Esophagus muscularis mucosa (tissue), 4 donors: Measurements from ENCODE around the gene TBC1D17. TPM values are rescaled to one million over a fixed set of nuclear protein-coding genes. Genes with fewer than 3 reads are reported as not detected.

Experiments used
- DNase-seq: peaks from one replicate; pipeline ENCODE4 v3.0.0-alpha.2; 2017; ENCODE audit errors: extremely low spot score
- H3K27ac ChIP-seq, 4 donors: fragments of 200-600 bp; sonication (generic); replicated peaks in 1 of 4; 1 replicate in 3 of 4; 2 replicates in 1 of 4; pipeline ENCODE4 v1.5.1; 2016 to 2019; ENCODE audit warnings: mild to moderate bottlenecking in 1 of 4
- H3K27me3 ChIP-seq, 4 donors: fragments of 200-600 bp; sonication (generic); one replicate each; pipeline versions ENCODE4 v1.5.1 to v1.6.0; 2016 to 2019
- H3K36me3 ChIP-seq, 4 donors: fragments of 200-600 bp; sonication (generic); one replicate each; pipeline ENCODE4 v1.5.1; 2016 to 2019
- H3K4me1 ChIP-seq, 4 donors: fragments of 200-600 bp; sonication (generic); one replicate each; pipeline ENCODE4 v1.5.1; 2016 to 2019
- H3K4me3 ChIP-seq, 4 donors: fragments of 200-600 bp; sonication (generic); 1 replicate in 2 of 4; 2 replicates in 2 of 4; pipeline ENCODE4 v1.5.1; 2016 to 2019; ENCODE audit warnings: mild to moderate bottlenecking in 4 of 4, moderate library complexity in 1 of 4
- H3K9me3 ChIP-seq, 4 donors: fragments of 200-600 bp; sonication (generic); 1 replicate in 3 of 4; 2 replicates in 1 of 4; pipeline ENCODE4 v1.5.1; 2016 to 2019
- EP300 ChIP-seq: sonication (generic); formaldehyde crosslinking; IDR thresholded peaks from one replicate; pipeline ENCODE4 v1.6.1; 2017; ENCODE audit warnings: antibody characterized with exemption
- POLR2A ChIP-seq: fragments of 450-650 bp; IDR thresholded peaks from one replicate; pipeline ENCODE4 v1.6.1; 2017; ENCODE audit warnings: antibody characterized with exemption, moderate library complexity, mild to moderate bottlenecking, low read depth
- POLR2AphosphoS5 ChIP-seq, 2 donors: sonication (generic); formaldehyde crosslinking; IDR thresholded peaks; one replicate each; pipeline ENCODE4 v1.6.1; 2017; ENCODE audit warnings: antibody characterized with exemption in 2 of 2
- WGBS: methylation state at CpG from one replicate; pipeline ENCODE4 v1.1.5; 2018; 5-methylcytosine and 5-hydroxymethylcytosine counted together
- intact Hi-C: fragments of 100-400 bp; cut with DNase I; formaldehyde crosslinking; loops from one replicate; pipeline ENCODE4 v1.15.1; 2023
- total RNA-seq, 4 donors: library from RNA; depleted of rRNA; stranded (reverse); fragments of >200 nt; gene quantifications; one replicate each; pipeline versions ENCODE4 v1.1.0 to v1.2.1, GENCODE V29; 2016
- TF ChIP-seq, protein P1 (sequence below), 3 experiments: fragments of 200-600 bp in 2 of 3; fragments of 450-650 bp in 1 of 3; sonication (generic) in 2 of 3; IDR thresholded peaks; one replicate each; pipeline ENCODE4 v1.5.1; 2017 to 2019; ENCODE audit warnings: antibody characterized with exemption in 3 of 3, mild to moderate bottlenecking in 2 of 3, moderate library complexity in 1 of 3

Gene TBC1D17
- total RNA-seq, 4 donors from 2014 or later: 35.1 to 60.9 (median 44.0) TPM

DNA sequence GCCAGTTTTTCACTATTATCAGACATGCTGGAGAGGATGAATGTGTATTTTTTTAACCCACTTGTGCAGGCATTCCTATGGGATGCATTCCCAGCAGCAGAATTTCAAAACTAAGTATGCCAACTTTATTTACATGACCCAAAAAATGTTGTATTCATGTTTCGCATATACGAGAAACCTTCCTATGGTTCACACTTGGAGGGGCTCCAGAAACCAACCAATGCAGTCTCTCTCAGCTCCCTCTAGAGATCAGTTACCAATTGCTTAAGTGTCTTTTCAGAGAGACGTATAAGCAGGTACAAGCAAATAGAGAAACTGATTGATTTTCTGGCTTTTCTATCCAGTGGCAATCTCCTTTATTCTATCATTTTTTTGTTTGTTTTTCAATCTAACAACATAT is 32.1 kb upstream of the TBC1D17 start:
- no peaks in the 10 kb centered on the region for H3K27me3 ChIP-seq
- H3K4me1 ChIP-seq: peaks cover 5 to 10% (median 7%) of the 10 kb centered on the region in 4 donors
- TF ChIP-seq POLR2AphosphoS5 (IDR thresholded peaks at IDR 0.05) (no peak), EP300 (no peak), POLR2A (no peak)
- TF ChIP-seq, protein P1, sequence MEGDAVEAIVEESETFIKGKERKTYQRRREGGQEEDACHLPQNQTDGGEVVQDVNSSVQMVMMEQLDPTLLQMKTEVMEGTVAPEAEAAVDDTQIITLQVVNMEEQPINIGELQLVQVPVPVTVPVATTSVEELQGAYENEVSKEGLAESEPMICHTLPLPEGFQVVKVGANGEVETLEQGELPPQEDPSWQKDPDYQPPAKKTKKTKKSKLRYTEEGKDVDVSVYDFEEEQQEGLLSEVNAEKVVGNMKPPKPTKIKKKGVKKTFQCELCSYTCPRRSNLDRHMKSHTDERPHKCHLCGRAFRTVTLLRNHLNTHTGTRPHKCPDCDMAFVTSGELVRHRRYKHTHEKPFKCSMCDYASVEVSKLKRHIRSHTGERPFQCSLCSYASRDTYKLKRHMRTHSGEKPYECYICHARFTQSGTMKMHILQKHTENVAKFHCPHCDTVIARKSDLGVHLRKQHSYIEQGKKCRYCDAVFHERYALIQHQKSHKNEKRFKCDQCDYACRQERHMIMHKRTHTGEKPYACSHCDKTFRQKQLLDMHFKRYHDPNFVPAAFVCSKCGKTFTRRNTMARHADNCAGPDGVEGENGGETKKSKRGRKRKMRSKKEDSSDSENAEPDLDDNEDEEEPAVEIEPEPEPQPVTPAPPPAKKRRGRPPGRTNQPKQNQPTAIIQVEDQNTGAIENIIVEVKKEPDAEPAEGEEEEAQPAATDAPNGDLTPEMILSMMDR (IDR thresholded peaks at IDR 0.05): no peak
- peaks cover 0 to 6% (median 2%) of the 10 kb centered on the region in 4 donors for H3K36me3 ChIP-seq
- DNase-seq: no peak
- WGBS: 52% methylated on average over 3 of the region's 3 CpGs
- no peak overlapping the region for H3K4me3 ChIP-seq
- H3K9me3 ChIP-seq: no peaks in the 10 kb centered on the region
- no peak overlapping the region for H3K27ac ChIP-seq
- intact Hi-C loops: no loop called here

DNA sequence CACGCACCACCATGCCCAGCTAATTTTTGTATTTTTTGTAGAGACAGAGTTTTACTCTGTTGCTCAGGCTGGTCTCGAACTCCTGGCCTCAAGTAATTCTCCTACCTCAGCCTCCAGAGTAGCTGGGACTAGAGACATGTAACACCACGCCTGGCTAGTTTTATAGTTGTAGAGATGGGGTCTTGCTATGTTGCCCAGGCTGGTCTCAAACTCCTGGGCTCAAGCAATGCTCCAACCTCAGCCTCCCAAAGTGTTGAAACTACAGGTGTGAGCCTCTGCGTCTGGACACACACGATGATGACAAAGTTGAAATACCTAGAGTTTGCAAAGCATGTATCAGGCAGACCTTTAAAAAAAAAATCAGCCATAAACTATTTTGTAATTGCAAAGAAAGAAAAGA is 31.1 kb upstream of the TBC1D17 start:
- Histone ChIP-seq H3K9me3 (no peaks in the 10 kb centered on the region), H3K27ac (no peak overlapping the region), H3K36me3 (no peaks in the 10 kb centered on the region), H3K27me3 (no peaks in the 10 kb centered on the region), H3K4me3 (no peak overlapping the region), H3K4me1 (peaks cover 5 to 10% (median 7%) of the 10 kb centered on the region in 4 donors)
- TF ChIP-seq, protein P1 (IDR thresholded peaks at IDR 0.05): no peak
- TF ChIP-seq EP300 (no peak), POLR2A (no peak), POLR2AphosphoS5 (IDR thresholded peaks at IDR 0.05) (no peak)
- no peak for DNase-seq
- 84% methylated on average over 5 of the region's 5 CpGs for WGBS
- intact Hi-C loops: no loop called here

DNA sequence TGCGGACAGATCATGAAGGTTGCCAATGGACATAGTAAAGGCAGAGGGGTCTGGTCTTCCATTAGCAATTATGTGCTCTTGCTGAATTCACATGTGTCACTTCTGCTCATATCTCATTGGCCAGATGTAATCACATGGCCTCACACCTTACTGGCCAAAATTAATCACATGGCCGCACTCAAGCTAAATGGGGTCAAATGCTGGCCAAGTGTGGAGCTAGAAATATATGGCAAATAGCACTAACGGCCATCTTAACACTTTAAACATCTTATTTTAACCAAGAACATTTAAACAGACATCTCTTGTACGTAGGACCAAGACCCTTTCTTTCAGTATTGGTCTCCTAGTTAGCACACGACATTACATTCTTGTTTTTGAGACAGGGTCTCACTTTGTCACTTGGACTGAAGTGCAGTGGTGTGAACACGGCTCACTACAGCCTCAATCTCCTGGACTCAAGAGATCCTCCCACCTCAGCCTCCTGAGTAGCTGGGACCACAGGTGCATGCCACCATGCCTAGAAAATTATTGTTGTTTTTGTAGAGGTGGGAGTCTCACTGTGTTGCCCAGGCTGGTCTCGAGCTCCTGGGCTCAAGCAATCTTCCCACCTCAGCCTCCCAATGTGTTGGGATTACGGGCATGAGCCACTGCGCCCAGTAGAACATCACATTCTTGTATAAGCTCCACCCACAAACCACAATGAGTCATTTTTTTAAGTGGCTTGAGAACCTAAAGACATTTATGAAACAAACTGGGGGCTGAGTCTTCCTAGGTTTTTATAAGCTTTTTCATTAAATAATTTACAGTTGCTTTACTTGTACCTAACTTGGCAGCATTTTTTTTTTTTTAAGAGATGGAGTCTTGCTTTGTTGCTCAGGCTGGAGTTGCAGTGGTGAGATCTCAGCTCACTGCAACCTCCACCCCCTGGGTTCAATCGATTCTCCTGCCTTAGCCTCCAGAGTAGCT is 29.5 kb upstream of the TBC1D17 start:
- TF ChIP-seq, protein P1 (IDR thresholded peaks at IDR 0.05): no peak
- TF ChIP-seq POLR2AphosphoS5 (IDR thresholded peaks at IDR 0.05) (no peak), POLR2A (no peak), EP300 (no peak)
- 86% methylated on average over 10 of the region's 10 CpGs for WGBS
- no peaks in the 10 kb centered on the region for H3K27me3 ChIP-seq
- H3K4me3 ChIP-seq: no peak overlapping the region
- intact Hi-C loops: no loop called here
- no peak for DNase-seq
- H3K36me3 ChIP-seq: no peaks in the 10 kb centered on the region
- H3K4me1 ChIP-seq: peaks cover 19 to 26% (median 21%) of the 10 kb centered on the region in 4 donors
- H3K27ac ChIP-seq: no peak overlapping the region
- no peaks in the 10 kb centered on the region for H3K9me3 ChIP-seq

DNA sequence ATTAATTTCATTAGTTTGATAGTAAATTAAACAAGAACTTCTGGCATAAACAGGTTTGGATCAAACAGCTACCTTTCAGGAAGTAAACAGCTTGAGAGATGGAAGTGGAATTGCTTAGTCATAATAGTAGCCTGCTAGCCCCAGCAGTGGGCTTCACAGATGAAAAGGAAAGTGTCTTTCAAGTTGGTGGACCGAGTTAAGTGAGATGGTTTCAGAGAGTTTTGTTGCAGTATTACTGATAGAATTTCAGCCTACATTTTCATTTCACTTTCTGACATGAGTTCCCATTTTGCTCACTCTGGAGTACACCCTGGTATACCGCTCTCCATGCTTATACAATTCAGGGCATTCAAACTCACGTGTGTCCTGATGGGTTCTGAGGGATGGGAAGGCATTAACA is 28.6 kb upstream of the TBC1D17 start:
- WGBS: 94% methylated on average over 3 of the region's 3 CpGs
- TF ChIP-seq POLR2AphosphoS5 (IDR thresholded peaks at IDR 0.05) (no peak), POLR2A (no peak), EP300 (no peak)
- TF ChIP-seq, protein P1 (IDR thresholded peaks at IDR 0.05): no peak
- peaks cover 27 to 35% (median 30%) of the 10 kb centered on the region in 4 donors for H3K4me1 ChIP-seq
- no peak overlapping the region for H3K27ac ChIP-seq
- no peaks in the 10 kb centered on the region for H3K36me3 ChIP-seq
- no peaks in the 10 kb centered on the region for H3K9me3 ChIP-seq
- H3K27me3 ChIP-seq: no peaks in the 10 kb centered on the region
- H3K4me3 ChIP-seq: no peak overlapping the region
- intact Hi-C loops: no loop called here
- no peak for DNase-seq
